HG03439 (cell line): ENCODE data around the gene CLDN20.
"Not testable (repeated sequence)": the region's sequence is repeated elsewhere in the genome, so short reads cannot be mapped to it uniquely, and the experiment has no call there.

Source experiments
- ATAC-seq: cut with Tn5 transposase; IDR thresholded peaks from one replicate; pipeline ENCODE4 v1.9.1; 2021; ENCODE audit warnings: mild to moderate bottlenecking, moderate library complexity; ENCODE audit not compliant: unreplicated experiment

CLDN20 gene

DNA sequence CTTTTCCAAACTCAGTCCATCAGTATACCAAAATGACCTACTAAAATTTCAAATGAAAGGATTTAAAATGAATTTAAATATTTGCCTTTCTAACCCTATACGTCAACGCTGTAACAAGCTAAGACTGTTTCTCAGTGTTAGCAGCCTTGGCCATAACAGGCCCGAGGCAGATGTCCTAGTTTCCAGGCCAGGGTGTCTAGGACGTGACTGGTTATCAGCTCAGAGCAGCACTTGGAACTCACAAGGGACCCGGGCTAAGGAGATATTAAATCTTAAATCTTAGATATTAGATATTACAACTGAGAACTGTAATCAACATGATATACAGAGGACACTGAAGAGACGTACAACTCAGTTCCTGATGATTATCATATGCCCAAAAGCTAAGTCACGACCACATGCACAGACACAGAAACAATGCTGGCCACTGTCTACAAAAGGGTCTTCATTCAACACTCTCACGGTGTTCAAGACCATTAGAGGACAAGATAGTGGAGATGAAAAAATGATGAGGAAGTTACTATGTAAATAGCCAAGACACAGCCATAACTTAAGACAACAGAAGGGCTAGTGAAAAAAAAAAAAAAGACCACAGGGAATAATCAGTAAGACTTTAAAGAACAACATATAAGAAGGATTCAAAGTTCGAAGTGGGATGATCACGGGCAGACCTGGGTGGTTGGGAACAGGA lies at the start of gene CLDN20:
Gene CLDN20, plus strand, starts transcription at position 641 of the 691 bp plus-strand sequence. CDS start 11,707 bp downstream, outside the sequence.
- no peak for ATAC-seq

DNA sequence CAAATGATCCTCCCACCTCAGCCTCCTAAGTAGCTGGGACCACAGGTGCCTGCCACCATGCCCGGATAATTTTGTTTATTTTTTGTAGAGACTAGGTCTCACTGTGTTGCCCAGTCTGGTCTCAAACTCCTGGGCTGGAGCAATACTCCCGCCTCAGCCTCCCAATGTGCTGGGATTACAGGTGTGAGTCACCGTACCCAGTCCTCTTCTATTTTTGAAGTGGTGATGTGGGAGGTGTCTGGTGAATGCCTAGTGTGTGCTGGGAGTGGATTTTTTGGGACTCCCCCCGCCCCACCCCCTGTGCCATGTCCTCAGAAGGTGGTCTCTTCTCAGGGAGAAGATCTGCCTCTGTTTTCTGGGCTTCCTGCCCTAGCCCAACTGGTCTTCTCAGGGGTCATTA lies 47.9 kb upstream of the CLDN20 start:
- no peak for ATAC-seq

DNA sequence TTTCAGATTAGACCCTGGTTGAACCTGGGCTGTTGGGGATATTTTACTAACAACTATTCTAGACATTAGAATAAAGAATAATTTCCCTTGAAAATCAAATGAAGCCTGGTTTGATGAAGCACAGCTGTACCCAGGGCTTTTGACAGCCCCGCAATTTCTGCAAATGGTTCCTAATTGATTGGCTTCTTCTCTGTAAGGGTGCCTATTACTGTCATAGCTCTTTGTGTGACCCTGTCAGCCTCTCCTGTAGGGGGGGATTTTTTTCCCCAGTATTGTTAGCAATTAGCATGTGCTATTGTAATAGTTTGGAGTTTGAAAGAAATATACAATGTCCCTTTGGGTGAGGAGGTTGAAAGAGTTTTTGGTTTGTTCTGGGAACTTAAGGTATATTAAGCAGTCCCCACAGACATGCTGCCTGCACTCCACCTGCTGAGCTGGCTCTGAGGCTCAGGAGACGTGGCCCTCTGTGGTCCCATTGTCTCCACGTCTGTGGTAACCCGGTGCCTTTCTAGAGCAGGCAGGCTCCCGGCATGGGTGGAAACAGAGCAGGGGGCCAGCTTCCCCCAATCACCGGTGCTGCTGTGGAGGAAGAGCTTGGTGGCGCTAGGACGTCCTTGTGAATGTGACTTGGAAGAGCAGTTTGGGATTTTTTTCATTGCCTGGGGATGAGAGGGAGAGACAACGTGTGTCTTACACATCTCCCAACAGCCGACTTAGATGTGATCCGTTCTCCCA lies 47.3 kb upstream of the CLDN20 start:
- ATAC-seq, result no peak

- ATAC-seq, result not testable (repeated sequence)
Observed at GRCh38 chr6:155218711-155219110, 45.1 kb upstream of the CLDN20 start.

- ATAC-seq, result no peak
Observed at GRCh38 chr6:155219299-155219698, 44.5 kb upstream of the CLDN20 start.

GRCh38 chr6:155219858-155220301 lies 43.9 kb upstream of the CLDN20 start:
- no peak for ATAC-seq

DNA sequence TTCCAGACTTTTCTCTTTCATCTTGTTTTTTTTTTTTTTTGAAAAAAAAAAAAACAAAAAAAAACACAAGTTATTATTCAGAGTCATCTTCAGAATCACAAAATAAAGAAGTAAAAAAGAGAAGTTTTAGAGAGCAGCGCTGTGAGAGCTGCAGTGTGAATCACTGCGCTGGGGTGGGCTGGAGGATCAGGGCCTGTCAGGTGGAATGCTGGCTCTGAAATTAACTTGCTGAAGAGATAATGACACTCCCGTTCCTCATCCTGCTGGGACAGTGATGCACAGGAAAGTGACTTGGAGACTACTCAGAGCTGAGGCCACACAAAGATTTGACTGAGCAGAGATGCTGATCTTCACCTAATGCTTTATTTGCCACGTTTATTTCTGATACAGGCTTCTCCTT lies 42.7 kb upstream of the CLDN20 start:
- ATAC-seq, result no peak

DNA sequence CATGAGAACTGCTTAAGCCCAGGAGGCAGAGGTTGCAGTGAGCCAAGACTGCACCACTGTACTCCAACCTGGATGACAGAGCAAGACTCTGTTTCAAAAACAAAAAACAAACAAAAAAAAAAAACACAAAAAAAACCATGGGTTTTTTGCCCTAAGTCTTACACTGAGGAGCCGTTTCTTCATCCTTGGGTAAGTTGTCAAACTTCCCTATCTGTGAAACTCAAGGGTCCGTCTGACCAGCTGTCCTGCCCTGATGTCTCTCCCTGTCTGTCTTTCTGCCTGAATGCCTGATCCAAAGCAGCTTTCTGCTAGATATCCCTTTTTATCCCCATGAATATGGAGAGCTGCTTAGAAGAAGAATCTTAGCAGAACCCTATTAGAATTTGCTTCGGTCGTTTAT lies 41.3 kb upstream of the CLDN20 start:
- ATAC-seq, result no peak

DNA sequence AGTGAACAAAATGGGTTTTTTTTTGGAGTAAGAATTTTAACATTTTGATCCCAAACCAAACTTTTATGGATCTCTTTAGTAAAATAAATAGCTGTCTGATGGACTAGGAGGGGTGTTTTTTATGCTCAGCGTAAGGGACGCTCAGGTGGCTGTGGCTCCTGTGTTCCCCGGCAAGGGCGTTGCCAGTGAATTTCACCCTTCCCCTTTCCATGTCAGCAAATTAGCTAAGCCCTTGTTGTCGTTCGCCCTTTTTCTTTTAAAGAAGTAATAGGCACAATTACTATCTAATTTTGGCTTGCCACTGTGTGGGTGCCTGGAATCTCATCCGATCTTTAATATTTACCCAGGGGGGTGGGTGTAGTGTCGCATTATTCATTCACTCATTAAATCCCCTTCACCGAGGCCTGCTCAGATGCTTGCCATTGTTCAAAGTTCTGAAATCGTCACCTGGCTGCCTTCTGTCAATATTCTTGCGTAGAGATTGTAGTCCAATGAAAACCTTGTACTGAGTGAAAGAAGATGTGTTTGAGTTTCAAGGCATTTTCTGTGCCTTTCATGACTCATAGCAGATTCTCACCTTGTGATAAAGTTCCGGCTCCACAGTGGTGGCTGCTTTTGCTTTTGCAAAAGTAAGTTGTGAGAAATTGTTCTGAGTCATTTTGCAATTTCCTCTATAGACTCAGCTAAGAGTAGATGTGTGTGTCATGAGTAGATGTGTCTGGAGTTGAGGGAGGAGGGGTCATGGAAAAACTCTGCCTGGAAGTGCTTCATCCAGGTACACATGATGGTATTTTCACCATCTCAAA lies 40.0 kb upstream of the CLDN20 start:
- peak; percentile 96 for ATAC-seq

DNA sequence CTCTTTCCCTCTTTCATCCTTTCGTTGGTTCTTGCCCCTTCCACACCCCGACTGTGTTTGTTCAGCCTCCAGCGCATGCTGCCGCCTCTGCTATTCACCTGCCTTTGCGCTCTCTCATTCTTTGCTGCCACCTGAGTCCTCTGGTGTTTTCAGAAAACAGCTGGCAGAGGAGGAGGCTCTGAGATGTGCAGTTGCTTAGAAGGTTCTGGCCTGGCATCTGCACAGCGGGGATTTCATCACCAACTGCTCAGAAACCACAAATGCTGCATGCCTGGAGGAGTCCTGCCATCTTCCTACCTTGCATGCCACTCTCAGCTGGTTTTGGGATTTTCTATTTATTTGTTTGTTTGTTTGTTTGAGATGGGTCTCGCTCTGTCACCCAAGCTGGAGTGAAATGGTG lies 39.2 kb upstream of the CLDN20 start:
- ATAC-seq, result no peak

- no peak for ATAC-seq
Observed at GRCh38 chr6:155227046-155227445, 36.8 kb upstream of the CLDN20 start.

GRCh38 chr6:155228546-155229166 lies 35.2 kb upstream of the CLDN20 start:
- no peak for ATAC-seq

GRCh38 chr6:155230975-155231374 lies 32.8 kb upstream of the CLDN20 start:
- ATAC-seq, result not testable (repeated sequence)

DNA sequence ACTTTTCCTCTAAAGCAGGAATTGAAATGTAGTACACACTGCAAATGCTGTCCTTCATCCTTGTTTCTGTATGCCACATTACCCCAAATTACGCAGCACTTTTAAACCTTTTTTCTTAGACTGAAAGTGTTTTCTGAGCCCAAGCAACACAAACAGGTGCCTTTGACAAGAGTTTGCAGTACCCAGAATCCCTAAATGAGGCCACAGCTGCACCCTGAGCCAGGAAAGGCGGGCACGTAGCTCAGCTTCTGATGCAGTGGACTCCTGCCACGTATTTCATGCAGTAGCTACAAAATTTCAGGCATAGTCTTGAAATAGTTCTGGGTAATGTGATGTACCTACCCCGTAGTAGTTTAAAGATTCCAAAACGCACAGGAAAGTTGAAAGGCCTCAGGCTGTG lies 31.0 kb upstream of the CLDN20 start:
- ATAC-seq, result no peak

GRCh38 chr6:155234167-155234566 lies 29.6 kb upstream of the CLDN20 start:
- ATAC-seq, result no peak

GRCh38 chr6:155234687-155235086 lies 29.1 kb upstream of the CLDN20 start:
- ATAC-seq, result no peak

- ATAC-seq, result no peak
Observed at GRCh38 chr6:155235087-155235486, 28.7 kb upstream of the CLDN20 start.

DNA sequence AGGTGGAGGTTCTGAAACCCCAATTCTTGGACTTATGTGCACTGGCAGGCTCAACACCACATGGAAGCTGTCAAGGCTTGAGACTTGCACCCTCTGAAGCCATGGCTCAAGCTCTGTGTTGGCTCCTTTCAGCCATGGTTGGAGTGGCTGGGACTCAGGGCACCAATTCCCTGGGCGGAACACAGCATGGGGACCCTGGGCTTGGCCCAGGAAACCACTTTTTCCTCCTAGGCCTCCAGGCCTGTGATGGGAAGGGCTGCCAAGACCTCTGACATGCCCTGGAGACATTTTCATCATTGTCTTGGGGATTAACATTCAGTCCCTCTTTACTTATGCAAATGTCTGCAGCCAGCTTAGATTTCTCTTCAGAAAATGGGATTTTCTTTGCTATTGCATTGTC lies 26.2 kb upstream of the CLDN20 start:
- no peak for ATAC-seq

DNA sequence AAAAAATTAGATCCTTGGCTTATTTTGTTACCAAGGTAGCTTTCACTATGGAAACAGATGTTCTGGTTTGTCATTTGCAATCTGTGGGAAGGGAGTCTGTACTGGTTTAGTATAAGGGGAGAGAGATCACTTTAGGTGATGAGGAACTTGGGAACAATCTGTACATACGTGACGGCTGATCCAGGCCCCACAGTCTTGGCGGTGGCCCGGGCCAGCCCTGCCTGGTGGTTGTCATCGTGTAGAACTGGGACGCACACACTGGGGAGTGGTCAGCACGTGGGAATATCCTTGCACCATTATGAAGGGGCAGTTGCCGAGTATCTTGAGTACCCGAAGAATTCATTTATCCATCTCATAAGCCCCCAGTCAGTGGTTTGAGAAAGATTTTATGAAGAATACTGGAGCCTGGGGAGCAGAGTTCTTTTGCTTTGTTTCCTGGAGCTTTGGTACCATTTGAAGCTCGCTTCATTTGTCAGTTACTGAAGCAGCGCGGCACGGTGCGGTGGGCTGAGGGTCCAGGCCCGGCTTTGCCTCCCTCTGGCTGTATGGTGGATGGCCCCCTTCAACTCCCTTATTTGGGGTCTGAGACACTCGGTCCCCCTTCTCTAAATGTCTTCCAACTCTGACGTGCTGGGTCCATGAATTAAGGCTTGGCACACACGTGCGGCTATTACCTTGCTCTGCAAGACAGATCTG lies 22.8 kb upstream of the CLDN20 start:
- ATAC-seq, result no peak

DNA sequence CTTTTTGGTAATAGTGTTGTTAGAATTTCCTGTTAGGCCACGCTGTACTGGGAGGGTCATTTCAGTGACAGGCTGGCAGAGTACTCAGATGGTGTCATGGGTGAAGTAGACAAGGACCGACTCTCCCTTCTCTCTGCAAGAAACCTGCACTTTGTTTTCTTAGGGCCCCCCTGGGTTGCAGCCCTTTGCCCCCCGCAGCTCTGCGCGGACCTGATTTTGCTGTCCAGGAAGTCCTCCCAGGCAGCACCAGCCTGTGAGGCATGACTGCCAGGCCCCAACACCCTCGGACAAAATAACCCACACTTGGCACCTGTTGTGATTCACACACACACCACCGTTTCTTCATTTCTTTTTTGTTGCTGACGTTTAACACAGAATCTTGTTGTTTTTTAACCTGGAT lies 21.8 kb upstream of the CLDN20 start:
- ATAC-seq, result no peak

DNA sequence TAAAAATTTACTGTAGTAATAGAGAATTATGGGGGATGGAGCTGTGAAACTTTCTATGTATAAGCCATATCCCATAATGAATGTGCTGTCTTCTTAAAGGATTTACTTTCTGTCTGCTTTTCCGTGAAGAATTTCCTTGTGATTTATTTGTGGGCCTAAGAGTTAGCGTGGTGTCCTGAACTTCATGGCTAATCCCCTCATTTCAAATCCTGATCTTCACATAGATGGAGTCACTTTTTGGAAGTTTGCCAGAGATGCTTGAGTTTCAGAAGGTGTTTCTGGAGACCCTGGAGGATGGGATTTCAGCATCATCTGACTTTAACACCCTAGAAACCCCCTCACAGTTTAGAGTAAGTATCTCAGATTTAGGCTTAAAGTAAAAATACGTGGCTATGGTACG lies 19.4 kb upstream of the CLDN20 start:
- ATAC-seq, result no peak
